Caco-2 (cell line): ENCODE measurements around the gene NUDT3. TPM values are rescaled to one million over a fixed set of nuclear protein-coding genes. Genes with fewer than 3 reads are reported as not detected.
"Not testable (repeated sequence)": the region's sequence is repeated elsewhere in the genome, so short reads cannot be mapped to it uniquely, and the experiment has no call there.

Experiments
- BruUV-seq: library from RNA; stranded (reverse); fragments of 400-500 nt; replicated peaks from 2 replicates; lab custom pipeline; 2021; lab: Mats Ljungman, UMichigan
- CTCF ChIA-PET: fragments of 300-600 bp; sonication (Branson Sonifier 250); formaldehyde crosslinking; loops from one replicate; lab custom pipeline; 2022; ENCODE audit warnings: antibody characterized with exemption; lab: Charles Lee
- POLR2A ChIA-PET: fragments of 300-600 bp; sonication (Branson Sonifier 250); formaldehyde crosslinking; loops from one replicate; lab custom pipeline; 2022; ENCODE audit warnings: antibody characterized with exemption; lab: Charles Lee
- DNase-seq, 2 experiments: peaks; one replicate each; pipeline versions ENCODE4 v3.0.0 to v3.0.0-alpha.2; 2020 to 2022
- H3K27me3 ChIP-seq: replicated peaks from 2 replicates; pipeline ENCODE4 v1.6.0; 2011; ENCODE audit warnings: low read length; ENCODE audit not compliant: control insufficient read depth, insufficient read depth
- H3K36me3 ChIP-seq: 2 replicates; pipeline ENCODE4 v1.5.1; 2011; ENCODE audit warnings: low read length; ENCODE audit not compliant: control insufficient read depth, insufficient read depth
- H3K4me1 ChIP-seq: fragments of 250-450 bp; sonication (Bioruptor Pico); 2 replicates; pipeline ENCODE4 v1.5.1; 2020; ENCODE audit warnings: mild to moderate bottlenecking
- H3K4me3 ChIP-seq: 2 replicates; pipeline ENCODE4 v1.5.1; 2011; ENCODE audit warnings: low read depth, mild to moderate bottlenecking, control low read depth, low read length
- H3K9me3 ChIP-seq: fragments of 250-450 bp; sonication (Bioruptor Pico); 2 replicates; pipeline ENCODE4 v1.5.1; 2020; ENCODE audit warnings: mild to moderate bottlenecking, moderate library complexity
- H3K27ac Mint-ChIP-seq: one replicate; pipeline ENCODE4 v1.8.0; 2022; ENCODE audit warnings: mixed read lengths; ENCODE audit not compliant: unreplicated experiment
- H3K27me3 Mint-ChIP-seq: one replicate; pipeline ENCODE4 v1.8.0; 2022; ENCODE audit warnings: mixed read lengths; ENCODE audit not compliant: insufficient read depth, unreplicated experiment
- H3K36me3 Mint-ChIP-seq: one replicate; pipeline ENCODE4 v1.8.0; 2022; ENCODE audit warnings: mild to moderate bottlenecking, mixed read lengths; ENCODE audit not compliant: insufficient read depth, unreplicated experiment
- H3K4me1 Mint-ChIP-seq: one replicate; pipeline ENCODE4 v1.8.0; 2022; ENCODE audit warnings: low read depth, mixed read lengths; ENCODE audit not compliant: unreplicated experiment
- H3K4me3 Mint-ChIP-seq: one replicate; pipeline ENCODE4 v1.8.0; 2022; ENCODE audit warnings: mild to moderate bottlenecking, moderate library complexity, mixed read lengths; ENCODE audit not compliant: unreplicated experiment
- H3K9me3 Mint-ChIP-seq: one replicate; pipeline ENCODE4 v1.8.0; 2022; ENCODE audit warnings: mixed read lengths; ENCODE audit not compliant: unreplicated experiment
- CTCF ChIP-seq, 2 experiments: fragments of 200-600 bp in 1 of 2; IDR thresholded peaks; 1 replicate in 1 of 2; 2 replicates in 1 of 2; pipeline versions ENCODE4 v1.5.1 to v1.8.0; 2011 to 2022; ENCODE audit warnings: antibody characterized with exemption in 1 of 2, control low read depth in 1 of 2, inconsistent platforms in 1 of 2, low read depth in 1 of 2, low read length in 1 of 2, mild to moderate bottlenecking in 1 of 2, moderate library complexity in 1 of 2; ENCODE audit not compliant: insufficient read depth in 1 of 2, severe bottlenecking in 1 of 2, unreplicated experiment in 1 of 2
- intact Hi-C: fragments of 100-400 bp; cut with micrococcal nuclease; formaldehyde crosslinking; loops from one replicate; pipeline ENCODE4 v1.10.0; 2022; ENCODE audit not compliant: unreplicated experiment
- total RNA-seq: library from RNA; stranded (reverse); gene quantifications from 2 replicates; pipeline ENCODE4 v1.2.3, GENCODE V29; 2022

The NUDT3 gene
- total RNA-seq, 1 experiment from 2014 or later = 22.9 TPM

GRCh38 chr6:34355889-34356288 lies 36.6 kb downstream of the NUDT3 start:
- POLR2A ChIA-PET = no interaction called here

GRCh38 chr6:34354230-34354629 lies 38.2 kb downstream of the NUDT3 start:
- H3K4me1 ChIP-seq, CTCF ChIA-PET, H3K27me3 ChIP-seq, H3K4me3 Mint-ChIP-seq, H3K27ac Mint-ChIP-seq, DNase-seq, H3K9me3 ChIP-seq, H3K36me3 Mint-ChIP-seq, H3K4me1 Mint-ChIP-seq, H3K4me3 ChIP-seq, POLR2A ChIA-PET, H3K9me3 Mint-ChIP-seq, H3K27me3 Mint-ChIP-seq, intact Hi-C loops, H3K36me3 ChIP-seq, BruUV-seq: not testable (repeated sequence)

More at GRCh38 chr6:34355889-34356288, 36.6 kb downstream of the NUDT3 start:
- H3K4me3 ChIP-seq = no peak overlapping the region
- no peaks in the 10 kb centered on the region for H3K36me3 Mint-ChIP-seq
- H3K4me3 Mint-ChIP-seq = no peak overlapping the region
- H3K36me3 ChIP-seq = no peaks in the 10 kb centered on the region
- TF ChIP-seq CTCF (IDR thresholded peaks at IDR 0.05; ENCODE audit: insufficient read depth in 1 of 2, low read depth in 1 of 2, low read length in 1 of 2, severe bottlenecking in 1 of 2, unreplicated experiment in 1 of 2) = no peak
- no peaks in the 10 kb centered on the region for H3K27me3 Mint-ChIP-seq
- intact Hi-C loops = no loop called here
- H3K27ac Mint-ChIP-seq = no peak overlapping the region
- H3K9me3 Mint-ChIP-seq = no peaks in the 10 kb centered on the region
- no peaks in the 10 kb centered on the region for H3K4me1 Mint-ChIP-seq
- no peaks in the 10 kb centered on the region for H3K9me3 ChIP-seq
- H3K4me1 ChIP-seq = no peaks in the 10 kb centered on the region
- CTCF ChIA-PET = no interaction called here
- no TSS peak for BruUV-seq
- DNase-seq = no peak
- H3K27me3 ChIP-seq = no peaks in the 10 kb centered on the region

- H3K27ac Mint-ChIP-seq, H3K4me3 Mint-ChIP-seq, H3K9me3 Mint-ChIP-seq, BruUV-seq, POLR2A ChIA-PET, intact Hi-C loops, H3K4me1 ChIP-seq, H3K36me3 ChIP-seq, H3K4me3 ChIP-seq, DNase-seq, H3K4me1 Mint-ChIP-seq, H3K36me3 Mint-ChIP-seq, H3K27me3 Mint-ChIP-seq, H3K9me3 ChIP-seq, H3K27me3 ChIP-seq, CTCF ChIA-PET: not testable (repeated sequence)
These were observed 38.9 kb downstream of the NUDT3 start for GRCh38 chr6:34353530-34353929.

GRCh38 chr6:34352305-34352937 lies 40.0 kb downstream of the NUDT3 start:
- ChIA-PET CTCF (no interaction called here), POLR2A (no interaction called here)
- H3K4me1 Mint-ChIP-seq = no peaks in the 10 kb centered on the region
- DNase-seq = no peak
- intact Hi-C loops = no loop called here
- no peaks in the 10 kb centered on the region for H3K9me3 ChIP-seq
- H3K36me3 ChIP-seq = no peaks in the 10 kb centered on the region
- H3K9me3 Mint-ChIP-seq = no peaks in the 10 kb centered on the region
- H3K4me1 ChIP-seq = no peaks in the 10 kb centered on the region
- TF ChIP-seq CTCF (IDR thresholded peaks at IDR 0.05; ENCODE audit: insufficient read depth in 1 of 2, low read depth in 1 of 2, low read length in 1 of 2, severe bottlenecking in 1 of 2, unreplicated experiment in 1 of 2) = no peak
- no TSS peak for BruUV-seq
- no peak overlapping the region for H3K4me3 Mint-ChIP-seq
- H3K4me3 ChIP-seq = no peak overlapping the region
- no peaks in the 10 kb centered on the region for H3K27me3 ChIP-seq
- H3K36me3 Mint-ChIP-seq = peaks cover 5% of the 10 kb centered on the region
- H3K27ac Mint-ChIP-seq = no peak overlapping the region
- H3K27me3 Mint-ChIP-seq = no peaks in the 10 kb centered on the region
